ENCODE measurements around the gene SHOX.

SHOX gene

GRCh38 chrX:681989-682388 lies 51.4 kb downstream of the SHOX start:
- no peak overlapping the region for H3K27ac ChIP-seq
- no peak for TF ChIP-seq CTCF (conservative IDR thresholded peaks at IDR 0.05)

GRCh38 chrX:682892-683291 lies 52.3 kb downstream of the SHOX start:
- no peak overlapping the region for H3K27ac ChIP-seq
- no peak for TF ChIP-seq CTCF (conservative IDR thresholded peaks at IDR 0.05)

GRCh38 chrX:683576-683975 lies 53.0 kb downstream of the SHOX start:
- no peak for TF ChIP-seq CTCF (conservative IDR thresholded peaks at IDR 0.05)
- no peak overlapping the region for H3K27ac ChIP-seq

- no peak for TF ChIP-seq CTCF (conservative IDR thresholded peaks at IDR 0.05)
- H3K27ac ChIP-seq: no peak overlapping the region
These were observed 54.8 kb downstream of the SHOX start for GRCh38 chrX:685120-686032.

- no peak for TF ChIP-seq CTCF (conservative IDR thresholded peaks at IDR 0.05)
- H3K27ac ChIP-seq: no peak overlapping the region
These were observed 59.4 kb downstream of the SHOX start for GRCh38 chrX:689983-690382.

- no peak for TF ChIP-seq CTCF (conservative IDR thresholded peaks at IDR 0.05)
- no peak overlapping the region for H3K27ac ChIP-seq
These were observed 64.2 kb downstream of the SHOX start for GRCh38 chrX:694800-695199.

GRCh38 chrX:698206-698605 lies 67.6 kb downstream of the SHOX start:
- no peak for TF ChIP-seq CTCF (conservative IDR thresholded peaks at IDR 0.05)
- H3K27ac ChIP-seq: 0 out of 2 replicates have a peak overlapping the region, but pooled peaks have one; percentile 25
